Ishikawa (cell line): Measurements from ENCODE around the gene CD151.

Experiments used
- CREB1 ChIP-seq: IDR thresholded peaks from 2 replicates; pipeline ENCODE4 v1.6.1; 2012; ENCODE audit warnings: low read depth
- EGR1 ChIP-seq: IDR thresholded peaks from 2 replicates; pipeline ENCODE4 v1.6.1; 2012
- EP300 ChIP-seq: IDR thresholded peaks from 2 replicates; pipeline ENCODE4 v1.6.1; 2012; ENCODE audit warnings: borderline replicate concordance
- FOXM1 ChIP-seq: IDR thresholded peaks from 2 replicates; pipeline ENCODE4 v1.6.1; 2012; ENCODE audit warnings: low read depth, borderline replicate concordance
- MAX ChIP-seq: IDR thresholded peaks from 2 replicates; pipeline ENCODE4 v1.6.1; 2012
- NFIC ChIP-seq: IDR thresholded peaks from 2 replicates; pipeline ENCODE4 v1.6.1; 2012
- RAD21 ChIP-seq: IDR thresholded peaks from 2 replicates; pipeline ENCODE4 v1.6.1; 2012; ENCODE audit warnings: low read depth
- REST ChIP-seq: IDR thresholded peaks from 2 replicates; pipeline ENCODE4 v1.6.1; 2012; ENCODE audit warnings: low read depth, mild to moderate bottlenecking
- TAF1 ChIP-seq: IDR thresholded peaks from 2 replicates; pipeline ENCODE4 v1.6.1; 2012; ENCODE audit warnings: low read depth, mild to moderate bottlenecking
- TCF12 ChIP-seq: IDR thresholded peaks from 2 replicates; pipeline ENCODE4 v1.6.1; 2012; ENCODE audit warnings: low read depth
- USF1 ChIP-seq: IDR thresholded peaks from 2 replicates; pipeline ENCODE4 v1.6.1; 2012
- YY1 ChIP-seq: IDR thresholded peaks from 2 replicates; pipeline ENCODE4 v1.6.1; 2012; ENCODE audit warnings: low read depth

GRCh38 chr11:799641-800316, 33.0 kb upstream of the CD151 start:
- TF ChIP-seq USF1 (no peak), REST (no peak), TAF1 (no peak), YY1 (no peak), CREB1 (no peak), FOXM1 (no peak), EGR1 (no peak), RAD21 (no peak), MAX (no peak), EP300 (no peak), NFIC (no peak), TCF12 (no peak)
